Left forelimb (tissue), 1 donor: ENCODE results near the gene MARCKS.

ENCODE experiments used
- DNase-seq: peaks from one replicate; pipeline ENCODE4 v3.0.0-alpha.2; 2018; ENCODE audit warnings: low spot score

MARCKS gene

DNA sequence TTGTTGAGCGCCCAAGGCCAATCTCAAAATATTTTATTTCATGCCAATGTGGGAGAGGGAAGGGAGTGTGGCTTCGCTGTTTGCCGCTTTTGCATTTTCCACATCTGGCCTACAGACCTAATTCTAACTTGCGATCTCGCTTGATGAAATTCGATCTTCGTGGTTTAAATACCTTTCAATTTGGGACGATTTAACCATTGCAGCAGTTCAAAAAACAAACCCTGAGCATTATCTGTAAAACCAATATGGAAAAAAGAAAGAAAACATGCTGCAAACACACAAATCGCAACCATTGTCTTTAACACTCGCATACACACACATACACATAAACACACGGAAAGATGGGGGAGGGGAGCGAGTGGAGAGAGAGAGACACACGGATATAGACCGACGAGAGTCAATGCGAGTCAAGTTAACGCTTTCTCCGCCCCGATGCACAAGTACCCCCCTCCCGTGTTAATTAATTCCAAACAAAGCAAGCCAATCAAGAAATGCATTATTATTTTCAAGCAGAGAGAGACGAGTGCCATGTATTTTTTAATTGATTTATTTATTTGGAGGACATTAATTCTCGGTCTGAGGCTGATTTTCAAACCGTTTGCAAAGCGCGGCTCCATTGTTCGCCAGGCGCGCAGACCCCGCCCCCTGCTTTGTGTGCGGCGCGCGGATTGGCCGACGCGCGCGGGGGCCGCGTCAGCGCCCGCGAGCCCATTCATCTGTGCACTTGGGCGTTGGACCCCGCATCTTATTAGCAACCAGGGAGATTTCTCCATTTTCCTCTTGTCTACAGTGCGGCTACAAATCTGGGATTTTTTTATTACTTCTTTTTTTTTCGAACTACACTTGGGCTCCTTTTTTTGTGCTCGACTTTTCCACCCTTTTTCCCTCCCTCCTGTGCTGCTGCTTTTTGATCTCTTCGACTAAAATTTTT, at the start of gene MARCKS:
MARCKS (plus strand) TSS at position 721 of the 931 bp plus-strand sequence. CDS start 401 bp downstream, outside the sequence.
- DNase-seq = peak; percentile 92

- DNase-seq = no peak
These were observed 47.3 kb upstream of the MARCKS start for GRCh38 chr6:113809826-113810225.

DNA sequence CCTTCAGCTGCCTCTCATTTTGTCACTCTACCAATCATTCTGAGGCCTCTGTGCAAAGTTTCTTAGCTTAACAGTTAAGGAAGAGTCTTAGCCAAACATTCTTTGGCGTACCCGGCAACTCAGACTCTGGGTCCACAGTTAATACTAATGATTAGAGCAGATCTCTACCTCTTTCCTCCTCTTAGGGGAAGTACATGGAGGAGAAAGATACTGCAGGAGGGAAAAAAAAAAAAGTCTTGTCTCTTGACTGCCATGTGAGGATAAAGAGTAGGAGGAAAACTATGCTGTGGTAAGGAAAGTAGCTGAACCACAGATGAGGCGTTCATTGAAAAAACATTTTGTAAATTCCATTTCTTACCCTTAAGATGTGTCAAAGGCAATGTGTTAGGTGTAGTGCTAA, 44.0 kb upstream of the MARCKS start:
- DNase-seq = no peak

GRCh38 chr6:113818578-113818977, 38.6 kb upstream of the MARCKS start:
- DNase-seq = no peak

GRCh38 chr6:113819169-113819830, 37.8 kb upstream of the MARCKS start:
- no peak for DNase-seq

DNA sequence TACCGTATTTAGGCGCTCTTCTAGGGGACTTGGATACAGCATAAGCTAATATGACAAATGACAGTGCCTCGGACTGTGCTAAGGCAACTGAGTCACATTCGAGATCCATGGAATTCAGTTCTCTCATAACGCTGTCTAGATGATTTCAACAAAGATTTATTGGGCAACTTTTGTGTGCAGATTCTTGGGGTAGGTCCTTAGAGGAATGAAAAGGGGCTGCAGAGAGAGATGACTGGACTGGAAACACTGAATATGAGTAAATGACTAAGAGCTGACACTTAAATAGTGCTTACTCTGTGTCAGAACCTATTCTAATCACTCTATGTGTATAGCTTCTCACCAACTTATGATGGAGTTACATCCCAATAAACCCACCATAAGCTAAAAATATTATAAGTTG, 36.4 kb upstream of the MARCKS start:
- DNase-seq = no peak

DNA sequence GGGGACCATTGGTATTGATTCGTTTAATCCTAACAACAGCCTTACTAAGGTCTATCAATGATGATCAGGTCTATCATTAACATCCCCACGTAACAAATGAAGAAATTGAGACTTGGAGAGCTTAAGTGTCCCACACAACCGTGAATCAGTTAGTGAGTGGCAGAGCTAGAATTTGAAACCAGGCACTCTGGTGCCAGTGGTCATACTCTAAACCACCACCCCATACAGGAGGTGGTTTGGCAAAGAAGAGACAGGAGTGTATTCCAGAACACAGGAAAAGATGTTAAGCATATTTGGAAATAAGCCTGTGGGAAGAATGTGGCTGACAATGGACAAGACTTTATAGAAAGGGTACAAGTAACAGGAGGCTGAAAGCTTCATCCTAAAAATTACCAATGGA, 35.7 kb upstream of the MARCKS start:
- no peak for DNase-seq

GRCh38 chr6:113823916-113824315, 33.2 kb upstream of the MARCKS start:
- DNase-seq = no peak

- DNase-seq = no peak
These were observed 32.7 kb upstream of the MARCKS start for GRCh38 chr6:113824411-113824810.

DNA sequence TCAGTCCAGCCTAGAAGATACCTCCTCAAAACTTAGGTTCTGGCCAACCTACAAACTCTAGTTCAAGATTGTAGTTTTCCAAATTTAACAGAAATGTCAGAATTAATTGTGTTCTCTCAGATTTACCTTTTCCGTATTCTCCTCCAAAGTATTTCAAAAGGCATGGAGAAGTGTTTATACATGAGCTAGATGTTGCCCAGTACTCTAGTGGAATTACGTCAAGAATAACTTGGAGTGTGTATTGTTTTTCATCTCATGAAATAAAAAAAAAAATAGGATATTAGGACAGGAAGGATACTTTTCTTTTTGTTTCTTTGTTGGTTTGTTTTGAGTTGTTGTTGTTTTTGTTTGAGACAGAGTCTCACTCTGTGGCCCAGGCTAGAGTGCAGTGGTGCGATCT, 32.3 kb upstream of the MARCKS start:
- DNase-seq = no peak

DNA sequence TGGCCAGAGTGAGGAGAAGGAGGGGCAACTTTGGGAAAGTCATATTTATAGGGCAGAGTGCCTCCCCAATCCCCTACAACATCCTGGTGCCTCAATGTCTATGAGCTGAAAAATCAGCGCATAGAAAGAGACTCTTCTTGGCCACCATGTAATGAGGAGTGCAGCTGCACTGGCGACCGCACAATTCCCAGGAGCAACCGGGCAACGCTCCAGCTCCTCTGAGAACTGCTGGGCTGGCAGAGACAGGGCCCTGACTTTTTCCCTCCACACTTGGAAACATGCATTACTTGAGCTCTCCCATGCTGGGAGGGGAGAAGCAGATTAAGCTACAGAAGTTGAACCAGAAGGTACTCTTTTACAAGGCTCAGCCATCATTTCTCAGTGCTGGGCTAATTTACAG, 31.4 kb upstream of the MARCKS start:
- peak; percentile 82 for DNase-seq

GRCh38 chr6:113828984-113829695, 28.0 kb upstream of the MARCKS start:
- no peak for DNase-seq

DNA sequence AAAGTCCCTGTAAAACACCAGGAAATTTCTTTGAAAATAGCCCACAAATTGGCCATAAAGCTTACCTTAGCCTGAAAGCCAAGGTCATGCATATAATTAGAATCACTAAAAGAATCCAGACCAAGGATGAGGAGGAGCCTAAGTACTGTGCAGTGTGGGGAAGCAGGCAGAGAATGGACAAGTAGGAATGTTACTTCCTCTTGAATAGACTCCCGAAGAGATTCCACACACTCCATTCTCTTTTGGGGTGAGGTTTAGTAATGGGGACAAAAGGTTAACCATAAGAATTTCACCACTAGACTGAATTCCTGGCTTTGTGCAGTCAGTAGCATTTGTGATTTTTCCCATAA, 27.5 kb upstream of the MARCKS start:
- DNase-seq = no peak

DNA sequence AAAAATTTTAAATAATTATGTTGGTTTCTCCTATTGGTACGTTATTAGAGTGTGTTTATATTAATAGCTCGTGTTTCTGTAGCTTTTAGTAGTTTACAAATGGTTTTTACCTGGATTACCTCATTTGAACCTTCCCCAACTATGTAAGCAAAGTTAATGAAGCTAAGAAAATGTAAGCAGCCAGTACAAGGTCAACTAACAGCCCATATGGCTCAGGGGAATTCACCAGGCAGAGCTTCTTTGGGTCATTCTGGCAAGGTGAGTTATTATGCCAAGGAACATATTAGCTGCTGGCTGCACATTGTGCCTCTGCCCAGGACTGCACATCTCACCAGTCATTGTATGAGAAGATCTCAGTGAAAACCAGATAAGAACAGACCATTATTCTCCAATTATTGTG, 27.0 kb upstream of the MARCKS start:
- DNase-seq = no peak

- no peak for DNase-seq
These were observed 23.6 kb upstream of the MARCKS start for GRCh38 chr6:113833537-113833936.

DNA sequence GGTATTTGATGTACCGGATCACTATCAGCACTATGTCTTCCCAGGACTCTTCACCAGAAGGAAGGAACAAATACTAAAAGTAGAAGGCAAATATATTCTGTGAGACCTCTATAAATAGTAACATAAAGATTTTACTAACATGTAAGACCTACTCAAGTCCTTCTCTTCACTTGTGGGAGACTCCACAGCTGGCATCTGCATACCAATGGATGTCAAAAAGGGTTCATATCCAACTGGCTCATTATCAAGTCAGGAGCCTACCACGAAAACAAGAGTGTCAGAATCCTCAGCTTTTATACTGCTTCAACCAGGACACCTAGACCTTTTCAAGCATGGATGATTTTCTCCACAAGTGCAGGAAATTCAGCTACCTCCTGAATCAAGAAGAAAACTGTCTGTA, 20.0 kb upstream of the MARCKS start:
- no peak for DNase-seq

GRCh38 chr6:113842165-113842564, 15.0 kb upstream of the MARCKS start:
- DNase-seq = no peak

DNA sequence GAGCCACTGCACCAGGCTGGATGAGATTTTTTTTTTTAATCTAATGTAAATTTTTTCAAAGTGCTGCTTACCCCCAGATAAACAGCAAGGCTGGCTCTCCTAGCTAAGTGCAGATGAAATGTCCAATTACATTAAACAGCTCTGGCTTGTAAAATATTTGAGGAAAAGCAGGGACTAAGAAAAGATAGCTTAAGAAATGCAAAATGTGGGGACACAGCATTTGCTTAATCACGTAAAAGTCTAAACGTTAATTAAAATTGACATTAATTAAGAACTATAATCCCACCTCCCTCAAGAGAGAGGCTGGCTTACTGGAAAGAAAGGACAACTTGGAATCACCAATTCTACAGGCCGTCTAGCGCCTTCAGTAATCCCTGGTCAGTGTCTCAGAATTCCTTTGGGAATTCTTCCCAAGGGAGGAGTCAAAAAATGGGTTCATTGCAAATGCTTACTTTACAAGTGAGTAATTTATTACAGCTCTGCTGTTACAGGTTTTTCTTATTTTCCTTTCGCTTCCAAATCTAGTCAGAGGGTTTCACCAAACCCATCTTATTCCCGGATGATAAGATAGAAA, 13.6 kb upstream of the MARCKS start:
- DNase-seq = no peak

- no peak for DNase-seq
These were observed 10.6 kb upstream of the MARCKS start for GRCh38 chr6:113846577-113846976.

DNA sequence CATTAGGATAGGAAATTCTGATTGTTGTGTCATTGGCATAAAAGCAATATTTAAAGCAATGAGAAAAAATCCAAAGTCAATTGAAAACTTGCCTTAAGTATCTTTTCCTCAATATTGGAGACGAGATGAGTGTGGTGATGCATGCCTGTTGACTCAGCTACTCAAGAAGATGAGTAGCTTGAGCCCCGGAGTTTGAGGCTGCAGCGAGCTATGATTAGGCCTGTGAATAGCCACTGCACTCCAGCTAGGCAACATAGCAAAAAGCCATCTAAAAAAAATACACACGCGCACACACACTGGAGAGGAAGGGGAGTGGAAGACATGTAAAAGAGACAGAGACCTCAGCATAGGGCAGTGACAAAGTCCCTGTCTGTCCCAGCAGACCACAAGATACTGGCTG, 9.7 kb upstream of the MARCKS start:
- DNase-seq = no peak

DNA sequence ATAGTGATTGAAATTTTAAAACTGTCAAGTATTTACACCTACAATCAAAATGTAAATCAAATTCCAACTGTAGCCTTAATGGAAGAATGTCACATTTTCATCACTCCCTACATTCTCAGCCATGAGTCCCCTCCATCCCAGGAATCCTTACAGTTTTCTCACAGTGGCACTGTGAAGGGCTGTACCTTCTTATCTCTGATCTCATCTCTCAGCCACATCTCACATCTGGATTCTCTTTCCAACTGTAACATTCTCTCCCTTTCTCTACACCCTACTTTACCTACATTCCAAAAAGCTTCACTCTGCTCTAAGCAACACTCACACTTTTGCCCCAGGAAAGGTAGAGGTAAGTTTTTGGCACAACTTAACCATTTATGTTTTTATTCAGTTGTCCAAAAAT, 8.9 kb upstream of the MARCKS start:
- no peak for DNase-seq

DNA sequence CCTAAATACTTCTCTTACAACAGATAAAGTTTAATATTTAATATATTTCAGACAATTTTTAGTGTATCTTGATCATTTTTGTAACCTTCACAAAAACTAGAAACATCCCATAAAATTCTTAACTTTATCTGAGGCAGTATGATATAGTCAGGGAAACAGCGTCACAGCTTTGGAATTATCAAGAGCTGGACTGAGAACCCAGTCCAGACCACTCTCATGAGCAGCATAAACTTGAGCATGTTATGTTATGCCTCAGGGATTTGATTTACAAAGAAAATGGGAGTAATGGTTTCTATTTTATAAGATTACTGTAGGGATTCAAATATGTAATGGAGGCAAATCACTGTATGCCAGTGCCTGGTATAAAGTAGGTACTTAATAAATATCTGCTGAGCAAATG, 8.3 kb upstream of the MARCKS start:
- no peak for DNase-seq

- DNase-seq = no peak
These were observed 3.9 kb upstream of the MARCKS start for GRCh38 chr6:113853252-113853651.
